Measurements from ENCODE around the gene STIP1.
A peak's percentile ranks its signal among the peaks of the same experiment; 100 is the strongest.

DNA sequence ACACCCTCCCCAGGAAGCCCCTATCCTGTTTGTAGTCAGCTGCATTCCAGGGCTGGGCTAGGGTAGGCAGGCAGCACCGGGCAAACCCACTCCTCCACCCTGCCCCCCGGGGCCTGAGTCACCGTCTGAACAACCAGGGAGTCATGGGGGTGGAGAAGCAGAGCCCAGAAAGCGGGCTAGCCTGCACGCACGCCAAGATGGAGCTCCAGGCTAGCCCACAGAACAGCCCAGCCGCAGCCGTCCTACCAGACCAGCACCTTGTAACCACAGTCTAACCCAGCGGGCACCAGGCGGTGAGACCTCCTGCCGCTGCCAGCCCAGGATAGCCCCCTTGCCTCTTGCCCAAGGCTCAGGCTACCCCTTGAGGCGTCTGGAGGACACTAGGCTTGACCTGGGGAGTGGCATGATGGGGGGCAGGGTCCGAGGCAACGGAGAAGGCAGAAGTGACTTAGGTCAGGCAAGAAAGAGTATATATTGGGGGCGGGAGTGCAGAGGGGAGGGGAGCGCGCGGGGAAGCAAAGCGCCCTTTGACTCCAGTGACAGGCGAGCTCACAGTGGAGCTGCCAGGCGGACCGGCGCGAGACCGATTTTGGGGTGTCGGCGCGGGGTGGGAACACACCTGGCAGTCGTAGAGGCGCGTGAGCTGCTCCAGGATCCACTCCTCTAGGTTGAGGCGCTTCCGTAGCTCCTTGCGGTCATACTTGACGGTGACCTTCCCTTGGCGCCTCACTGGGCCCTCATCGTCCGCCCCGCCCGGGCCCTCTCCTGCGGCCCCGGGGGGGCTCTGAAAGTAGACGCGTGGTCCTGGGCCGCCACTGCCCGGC is 60.0 kb downstream of the STIP1 start:
- peak; percentile 54 for TF ChIP-seq POLR2A (IDR thresholded peaks at IDR 0.05; ENCODE audit: low read length)
- TF ChIP-seq GATA1 (IDR thresholded peaks at IDR 0.05; ENCODE audit: low read depth, low read length), result no peak

All from erythroblast (primary cell).